Choroid plexus epithelial cell (primary cell): ENCODE results near the gene GFOD2.
A peak's percentile ranks its signal among the peaks of the same experiment; 100 is the strongest.

Source experiments
- DNase-seq: peaks from one replicate; pipeline ENCODE4 v3.0.0-alpha.2; 2010; ENCODE audit warnings: low read depth
- H3K4me3 ChIP-seq: 2 replicates; pipeline ENCODE4 v1.5.1; 2011; ENCODE audit warnings: low read depth, mild to moderate bottlenecking, control low read depth, low read length, moderate library complexity
- CTCF ChIP-seq: conservative IDR thresholded peaks from 2 replicates; pipeline ENCODE4 v1.5.1; 2011; ENCODE audit warnings: low read depth, mild to moderate bottlenecking, control low read depth, inconsistent platforms, low read length, moderate library complexity

The GFOD2 gene

GRCh38 chr16:67727521-67728485 is 8.7 kb upstream of the GFOD2 start:
- TF ChIP-seq CTCF = no peak
- no peak overlapping the region for H3K4me3 ChIP-seq

DNA sequence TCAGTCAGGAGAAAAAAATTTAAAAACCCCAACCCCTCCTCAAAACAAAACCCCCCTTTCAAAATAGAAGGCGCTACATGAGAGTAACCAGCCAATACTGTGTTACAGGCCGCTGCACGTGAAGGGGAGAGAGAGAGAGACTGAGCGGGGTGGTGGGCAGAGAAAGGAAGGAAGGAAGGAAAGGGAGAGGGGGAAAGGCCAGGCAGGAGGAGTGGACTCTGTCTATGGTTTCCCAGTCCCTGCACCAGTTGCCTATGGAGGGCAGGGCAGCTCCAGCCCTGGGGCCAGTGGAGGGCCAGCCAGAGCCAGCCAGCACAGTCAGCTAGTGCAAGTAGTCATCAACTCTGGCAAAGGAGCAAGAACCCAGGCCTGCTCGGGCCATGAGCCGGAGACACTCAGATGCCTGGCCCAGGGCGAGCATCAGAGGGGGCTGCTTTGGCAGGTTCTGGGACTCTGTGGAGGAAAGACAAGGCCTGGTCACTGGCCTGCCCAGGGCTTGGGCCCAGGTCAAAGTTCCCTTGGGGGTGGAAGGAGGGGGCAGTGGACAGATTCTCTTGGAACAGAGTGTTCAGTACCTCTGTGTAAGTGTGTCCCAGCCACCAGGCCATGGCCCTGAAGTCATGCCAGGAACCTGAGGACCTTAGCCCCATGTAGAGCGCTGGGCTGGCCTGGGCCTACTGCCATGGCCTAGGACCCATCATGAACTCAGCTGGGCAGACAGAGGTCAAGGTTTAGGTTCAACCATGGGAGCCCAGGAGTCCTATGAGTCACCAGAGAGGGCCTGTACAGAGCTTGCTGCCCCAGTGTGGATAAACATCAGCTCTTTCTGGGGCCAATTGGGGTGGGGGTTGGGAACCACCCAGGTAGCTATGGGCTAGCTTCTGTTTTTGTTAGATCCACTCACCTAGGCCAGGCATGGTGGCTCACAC is 7.3 kb upstream of the GFOD2 start:
- no peak for DNase-seq
- no peak for TF ChIP-seq CTCF
- H3K4me3 ChIP-seq = no peak overlapping the region

More at GRCh38 chr16:67727521-67728485, 8.7 kb upstream of the GFOD2 start:
- no peak for DNase-seq

- no peak for TF ChIP-seq CTCF
- no peak for DNase-seq
- no peak overlapping the region for H3K4me3 ChIP-seq
Measured at GRCh38 chr16:67723911-67724305, 4.8 kb upstream of the GFOD2 start.

- H3K4me3 ChIP-seq = no peak overlapping the region
- TF ChIP-seq CTCF = no peak
- peak; percentile 39 for DNase-seq
Measured at GRCh38 chr16:67723151-67723910, 4.2 kb upstream of the GFOD2 start.

DNA sequence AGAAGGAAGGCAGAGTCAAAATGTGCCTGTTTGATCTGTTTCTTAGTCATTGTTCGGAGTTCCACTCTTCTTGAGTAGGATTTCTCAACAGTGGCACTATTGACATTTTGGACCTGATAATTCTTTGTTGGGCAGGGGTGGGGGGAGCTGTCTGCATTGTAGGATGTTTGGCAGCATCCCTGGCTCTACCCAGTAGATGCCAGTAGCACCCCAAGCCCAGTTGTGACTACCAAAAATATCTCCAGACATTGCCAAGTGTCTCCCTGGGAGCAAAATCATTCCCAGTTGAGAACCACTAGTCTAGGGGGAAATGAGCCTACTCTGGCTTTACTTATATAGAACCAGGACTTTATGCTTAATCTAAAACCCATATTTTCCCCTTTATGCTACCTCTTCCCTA is 1.1 kb upstream of the GFOD2 start:
- H3K4me3 ChIP-seq = peak overlapping the region; percentile 97
- DNase-seq = no peak
- TF ChIP-seq CTCF = no peak

GRCh38 chr16:67719778-67720144 is 645 bp upstream of the GFOD2 start:
- DNase-seq = peak; percentile 78
- no peak for TF ChIP-seq CTCF
- peak overlapping the region; percentile 97 for H3K4me3 ChIP-seq
